NCI-H2107 treated with DMSO at 0.1 percent for 48 hours (cell line): ENCODE data around the gene SLC35B4.
"Not testable (repeated sequence)": the region's sequence is repeated elsewhere in the genome, so short reads cannot be mapped to it uniquely, and the experiment has no call there.

Experiments used
- DNase-seq: peaks from one replicate; lab custom pipeline; 2025; ENCODE audit not compliant: unreplicated experiment; lab: John Stamatoyannopoulos, UW

Gene SLC35B4

DNA sequence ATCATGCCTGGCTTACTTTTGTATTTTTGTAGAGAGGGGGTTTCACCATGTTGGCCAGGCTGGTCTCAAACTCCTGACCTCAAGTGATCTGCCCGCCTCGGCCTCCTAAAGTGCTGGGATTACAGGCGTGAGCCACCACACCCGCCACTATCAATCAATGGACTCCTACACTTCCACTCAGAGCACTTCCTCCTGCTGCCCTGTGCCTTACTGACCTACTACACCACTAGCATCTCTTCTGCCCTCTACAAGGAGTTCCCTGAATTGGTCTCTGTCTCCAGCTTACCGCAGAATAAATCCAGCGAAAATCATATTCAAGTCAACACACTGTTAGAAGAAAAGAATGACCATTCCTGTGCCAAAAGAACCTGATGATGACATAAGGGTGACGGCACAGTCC lies 20.7 kb downstream of the SLC35B4 start:
- DNase-seq: not testable (repeated sequence)

DNA sequence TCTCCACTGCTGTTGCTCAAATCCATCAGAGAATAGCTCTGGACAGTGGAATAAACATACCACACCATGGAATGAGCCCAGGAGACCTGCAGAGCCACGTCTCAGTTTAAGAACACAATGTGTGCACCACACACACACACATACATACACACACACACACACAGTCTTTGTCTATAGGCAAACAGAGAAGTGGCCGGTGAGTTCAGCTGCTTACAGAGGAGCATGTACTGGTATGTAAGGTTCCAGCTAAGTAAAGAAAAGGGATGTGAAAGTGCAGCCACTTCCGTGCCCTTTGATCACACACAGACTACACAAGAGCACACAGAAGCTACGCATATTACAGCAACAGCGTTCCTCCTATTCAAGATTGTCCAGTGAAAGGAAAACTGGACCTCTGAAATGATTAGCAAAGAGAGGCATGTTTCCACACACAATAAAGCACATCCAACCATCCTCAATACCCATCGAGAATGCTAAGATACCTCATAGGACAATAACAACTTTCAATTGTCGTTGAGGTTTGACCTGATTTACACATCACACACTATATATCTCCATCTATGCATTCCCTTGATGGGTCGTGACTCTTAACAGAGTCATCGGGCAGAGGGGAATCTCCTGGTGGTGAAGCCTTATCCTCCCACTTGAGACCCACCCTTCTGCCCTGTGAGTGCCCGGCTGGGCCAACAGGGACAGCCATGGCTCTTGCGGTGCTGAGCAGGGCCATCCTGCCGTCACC lies 23.6 kb downstream of the SLC35B4 start:
- DNase-seq: no peak

DNA sequence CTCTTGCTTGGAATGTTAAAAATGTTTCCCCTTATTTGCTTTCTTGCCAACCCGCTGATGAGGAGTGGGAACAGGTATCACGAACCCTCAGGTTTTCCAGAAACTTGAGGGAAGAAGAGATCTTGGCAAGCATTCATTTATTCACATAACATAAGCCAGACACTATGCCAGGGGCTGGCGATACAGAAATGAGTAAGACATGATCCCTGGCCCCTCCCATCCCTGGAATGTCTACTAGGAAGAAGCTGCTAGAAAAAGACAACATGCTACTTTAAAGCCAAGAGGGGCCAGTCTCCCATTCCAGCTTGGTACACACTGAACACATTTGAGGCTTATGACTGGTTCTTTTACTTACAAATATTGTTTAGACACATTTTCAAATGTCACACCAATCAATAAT lies 26.4 kb downstream of the SLC35B4 start:
- no peak for DNase-seq

DNA sequence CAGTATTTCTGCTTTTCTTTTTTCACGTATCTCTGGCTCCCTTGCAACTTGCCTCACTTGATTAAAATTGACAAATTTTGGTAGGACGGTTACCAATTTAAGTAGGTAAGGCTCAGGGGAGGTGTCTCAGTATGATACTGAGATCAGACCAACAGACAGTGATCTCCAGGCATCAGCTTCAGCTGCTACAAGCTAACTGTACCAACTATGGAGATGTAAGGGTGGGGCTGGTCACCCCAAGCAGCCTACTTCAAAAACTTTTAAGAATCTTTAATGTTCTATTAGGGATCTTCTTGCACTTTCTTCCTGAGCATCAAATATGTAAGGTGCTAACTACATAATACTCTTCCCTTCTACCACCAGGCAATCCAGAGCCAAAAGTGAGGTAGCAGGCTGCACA lies 26.9 kb downstream of the SLC35B4 start:
- DNase-seq: no peak

DNA sequence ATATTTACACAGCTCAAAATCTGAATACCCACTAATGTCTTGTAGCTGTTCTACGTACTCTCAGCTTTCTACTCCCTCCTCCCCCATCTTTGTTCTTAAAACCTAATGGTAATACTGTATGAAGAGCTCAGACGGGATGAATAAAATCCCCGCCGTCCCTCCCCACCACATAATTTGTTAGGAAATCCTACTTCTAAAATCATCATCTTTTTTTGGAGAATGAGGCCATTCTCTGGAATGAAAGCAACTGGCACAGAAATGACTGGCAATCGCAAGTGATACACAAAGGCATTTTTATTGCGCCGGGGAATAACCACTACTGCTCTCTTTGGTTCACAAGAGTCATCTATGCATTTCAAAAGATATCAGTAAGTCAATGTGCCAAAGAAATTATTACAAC lies 27.3 kb downstream of the SLC35B4 start:
- no peak for DNase-seq

DNA sequence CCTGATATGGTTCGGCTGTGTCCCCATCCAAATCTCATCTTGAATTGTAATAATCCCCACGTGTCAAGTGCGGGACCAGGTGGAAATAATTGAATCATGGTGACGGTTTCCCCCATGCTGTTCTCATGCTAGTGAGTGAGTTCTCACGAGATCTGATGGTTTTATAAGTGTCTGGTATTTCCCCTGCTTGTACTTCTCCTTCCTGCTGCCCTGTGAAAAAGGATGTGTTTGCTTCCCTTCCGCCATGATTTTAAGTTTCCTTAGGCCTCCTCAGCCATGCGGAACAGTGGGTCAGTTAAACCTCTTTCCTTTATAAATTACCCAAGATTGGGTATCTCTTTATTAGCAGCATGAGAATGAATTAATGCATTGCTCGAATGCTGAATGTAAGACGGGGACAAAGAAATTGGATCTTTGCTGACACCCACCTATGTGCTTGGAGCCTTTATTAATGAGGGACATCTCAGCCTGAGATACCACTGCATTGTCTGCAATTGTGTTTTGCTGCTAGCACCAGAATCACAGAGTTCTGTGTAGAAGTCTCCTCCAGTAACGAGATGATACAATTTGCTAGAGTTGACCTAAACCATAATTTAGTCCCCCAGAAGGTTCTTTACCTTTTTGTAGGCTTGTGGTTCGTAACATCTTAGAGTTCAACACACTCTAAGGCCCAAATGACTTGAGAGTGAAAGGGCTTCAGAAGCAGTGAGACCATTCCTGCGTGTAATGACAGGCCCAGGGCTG lies 28.6 kb downstream of the SLC35B4 start:
- DNase-seq: no peak

DNA sequence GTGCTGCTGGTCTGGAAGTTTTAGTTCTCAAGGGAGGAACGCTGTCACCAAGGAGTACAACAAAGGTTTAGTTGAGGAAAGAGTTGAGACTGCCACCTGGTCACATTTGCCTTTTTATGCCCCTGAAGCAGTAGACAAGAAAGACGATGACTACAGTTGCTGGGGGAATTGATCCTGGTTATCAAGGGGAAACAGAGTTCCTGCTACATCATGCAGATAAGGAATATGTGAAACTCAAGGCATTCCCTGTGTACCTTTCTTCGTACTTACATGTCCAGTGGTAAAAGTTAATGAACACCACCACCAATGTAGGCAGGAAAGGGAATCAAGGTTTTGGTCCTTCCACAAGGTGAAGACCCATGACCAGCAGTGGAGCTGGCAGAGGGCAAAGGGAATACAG lies 31.8 kb downstream of the SLC35B4 start:
- DNase-seq: no peak

DNA sequence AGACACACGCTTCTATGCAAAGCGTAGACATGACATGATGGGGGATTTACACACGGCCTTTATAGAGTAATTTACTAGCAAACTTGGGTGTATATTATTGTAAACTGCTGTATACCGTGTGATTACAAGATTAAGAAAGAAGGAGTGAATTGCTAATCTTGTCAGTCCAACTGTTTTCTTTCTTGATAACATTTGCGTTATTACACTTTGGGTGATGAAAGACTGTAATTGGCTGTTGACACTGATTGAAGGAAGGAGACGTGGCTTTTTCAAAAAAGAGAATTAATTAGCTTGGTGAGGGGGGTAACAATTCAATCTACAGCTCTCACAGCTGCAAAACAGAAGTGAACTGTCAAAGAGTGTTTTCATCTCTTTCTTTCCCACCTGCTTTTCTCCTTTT lies 32.7 kb downstream of the SLC35B4 start:
- no peak for DNase-seq

DNA sequence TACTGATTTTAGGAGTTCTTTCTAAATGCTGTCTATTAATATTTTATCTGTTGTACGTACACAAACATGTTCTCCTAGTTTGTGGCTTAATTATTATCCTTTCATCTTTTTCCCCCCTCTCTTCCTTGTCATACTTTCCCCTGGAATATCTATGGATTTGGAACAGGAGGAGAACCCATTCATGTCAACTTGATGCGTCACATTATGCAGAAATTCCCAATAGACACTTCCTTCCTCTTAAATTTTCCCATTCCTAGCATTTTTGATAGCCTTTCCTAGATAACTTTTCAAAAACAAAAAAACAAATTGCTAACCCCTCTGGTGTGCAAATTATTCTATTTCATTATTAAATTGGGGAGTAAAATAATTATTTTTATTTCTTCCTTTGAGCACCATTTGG lies 36.2 kb downstream of the SLC35B4 start:
- DNase-seq: no peak

DNA sequence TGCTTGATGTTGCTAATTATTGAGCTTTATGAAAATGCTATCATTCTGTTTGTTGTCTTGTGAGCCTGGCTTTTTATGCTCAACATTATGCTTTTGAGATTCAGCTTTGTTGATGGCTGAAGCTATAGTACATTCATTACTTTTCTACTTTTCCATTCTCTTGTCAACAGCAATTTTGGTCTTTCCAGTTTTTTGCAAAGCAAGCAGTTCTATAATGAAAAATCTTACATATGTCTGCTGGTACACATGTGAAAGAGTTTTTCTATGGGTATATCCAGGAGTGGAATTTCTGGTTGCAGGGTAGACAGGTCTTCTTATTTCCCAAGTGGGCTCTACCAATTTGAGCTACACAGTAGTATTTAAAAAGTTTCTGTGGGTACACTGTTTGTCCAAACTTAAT lies 36.8 kb downstream of the SLC35B4 start:
- DNase-seq: no peak

DNA sequence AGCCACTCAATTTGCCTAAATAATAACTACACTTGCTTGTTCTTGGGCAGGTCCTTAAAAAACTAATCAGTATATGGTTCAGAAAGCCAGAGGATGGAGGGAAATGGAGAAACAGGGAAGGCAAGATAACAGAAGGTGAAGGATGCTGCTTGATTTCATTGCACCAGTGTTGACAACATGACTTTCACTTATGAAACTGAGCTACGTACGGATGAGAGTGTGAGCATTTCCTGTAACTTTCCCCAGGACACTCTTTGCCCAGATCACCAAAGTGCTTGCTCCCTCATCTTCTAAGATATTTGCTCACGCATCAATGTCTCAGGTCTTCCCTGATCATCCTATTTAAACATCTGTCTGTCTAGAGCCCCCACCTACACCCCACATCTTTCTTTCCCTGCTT lies 37.4 kb downstream of the SLC35B4 start:
- no peak for DNase-seq

DNA sequence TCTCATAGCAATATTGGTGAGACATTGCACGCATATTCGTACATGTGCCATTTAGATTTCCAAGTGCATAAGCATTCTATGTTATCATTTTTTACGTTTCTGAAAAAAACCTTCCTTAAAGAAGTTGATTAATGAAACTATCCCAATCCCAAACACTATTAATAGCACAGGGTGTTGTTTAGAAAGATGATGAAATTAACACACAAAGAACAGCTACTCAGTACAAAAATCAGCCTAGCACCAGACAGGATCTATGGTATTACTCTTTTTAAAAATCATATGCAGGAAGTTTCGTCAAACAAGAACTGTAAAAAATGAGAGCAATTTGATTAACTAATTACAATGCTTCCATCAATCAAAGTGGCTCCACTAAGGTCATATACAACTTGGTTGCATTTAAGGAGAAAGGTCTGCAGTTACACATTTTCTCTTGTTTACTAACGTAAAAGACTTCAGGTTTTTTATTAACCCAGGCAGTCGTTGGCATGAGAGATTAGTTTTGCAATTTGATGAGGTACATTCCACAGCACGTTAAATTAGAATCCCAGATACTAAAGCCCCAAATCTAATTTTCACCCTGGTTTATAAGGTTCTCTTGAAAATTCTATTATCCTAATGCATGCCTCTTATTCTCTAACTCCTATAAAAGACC lies 38.1 kb downstream of the SLC35B4 start:
- DNase-seq: no peak

DNA sequence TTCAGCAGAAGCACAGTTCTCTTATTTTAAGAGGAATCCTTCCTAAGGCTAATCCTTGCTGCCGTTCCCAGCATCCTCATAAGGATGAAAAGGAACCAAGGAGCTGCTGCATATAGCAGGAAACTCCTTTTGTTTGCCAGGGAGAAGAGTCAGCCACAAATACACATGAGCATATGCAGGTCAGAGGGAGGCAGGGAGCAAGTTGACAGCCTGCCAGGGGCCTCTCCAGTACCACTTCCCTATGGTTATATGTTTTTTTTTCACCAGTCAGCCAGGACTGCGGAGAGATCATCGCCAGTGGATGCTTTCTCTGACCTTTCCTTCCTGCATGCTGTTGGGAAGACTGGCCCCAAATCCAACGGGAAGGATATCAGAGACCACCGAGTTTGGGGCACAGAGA lies 39.8 kb downstream of the SLC35B4 start:
- no peak for DNase-seq

DNA sequence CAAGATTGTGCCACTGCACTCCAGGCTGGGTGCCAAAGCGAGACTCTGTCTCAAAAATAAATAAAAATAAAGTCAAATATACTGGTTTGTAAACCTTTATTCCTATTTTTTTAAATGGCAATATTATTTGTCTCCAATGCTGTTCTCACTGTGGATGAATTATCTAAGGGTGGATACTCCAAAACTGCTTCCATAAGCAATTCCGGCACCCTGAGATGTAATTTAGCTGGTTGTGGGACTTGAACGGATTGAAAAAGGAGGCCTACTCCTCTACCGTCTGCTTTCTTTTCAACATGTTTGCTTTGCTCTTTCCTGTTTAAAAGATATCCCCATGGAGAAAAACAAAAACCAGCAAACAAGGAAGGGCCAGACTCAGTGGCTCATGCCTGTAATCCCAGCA lies 54.4 kb downstream of the SLC35B4 start:
- no peak for DNase-seq

DNA sequence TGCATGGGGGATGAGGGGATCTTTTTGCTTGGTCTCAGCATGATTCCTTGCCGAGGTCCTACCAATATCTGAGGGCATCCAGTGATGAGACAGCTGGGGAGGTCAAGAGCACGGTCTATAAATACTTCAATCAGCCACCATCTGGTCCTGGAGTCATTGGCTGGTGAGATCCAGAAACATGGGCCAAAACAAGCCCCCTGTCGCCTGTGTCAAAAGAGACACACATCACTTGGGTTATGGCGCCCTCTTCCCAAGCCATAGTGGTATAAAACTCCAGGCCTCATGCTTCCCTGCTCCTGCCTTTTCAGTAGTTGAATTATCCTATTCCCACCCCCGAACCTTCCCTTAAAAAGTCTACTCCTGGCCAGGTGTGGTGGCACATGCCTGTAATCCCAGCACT lies 60.9 kb downstream of the SLC35B4 start:
- DNase-seq: no peak

DNA sequence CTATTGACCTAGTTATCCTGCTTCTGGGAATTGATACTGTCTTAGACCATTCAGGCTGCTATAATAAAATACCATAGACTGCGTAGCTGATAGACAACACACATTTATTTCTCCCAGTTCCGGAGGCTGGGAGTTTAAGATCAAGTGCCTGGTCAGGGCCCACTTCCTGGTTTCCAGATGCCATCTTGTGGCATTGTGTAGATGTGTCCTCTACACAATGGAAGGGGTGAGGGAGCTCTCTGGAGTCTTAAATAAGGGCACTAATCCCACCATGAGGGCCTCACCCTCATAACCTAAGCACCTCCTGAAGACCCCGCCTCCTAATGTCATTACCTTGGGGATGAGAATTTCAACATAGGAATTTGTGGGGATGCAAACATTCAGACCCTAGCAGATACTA lies 62.4 kb downstream of the SLC35B4 start:
- no peak for DNase-seq

DNA sequence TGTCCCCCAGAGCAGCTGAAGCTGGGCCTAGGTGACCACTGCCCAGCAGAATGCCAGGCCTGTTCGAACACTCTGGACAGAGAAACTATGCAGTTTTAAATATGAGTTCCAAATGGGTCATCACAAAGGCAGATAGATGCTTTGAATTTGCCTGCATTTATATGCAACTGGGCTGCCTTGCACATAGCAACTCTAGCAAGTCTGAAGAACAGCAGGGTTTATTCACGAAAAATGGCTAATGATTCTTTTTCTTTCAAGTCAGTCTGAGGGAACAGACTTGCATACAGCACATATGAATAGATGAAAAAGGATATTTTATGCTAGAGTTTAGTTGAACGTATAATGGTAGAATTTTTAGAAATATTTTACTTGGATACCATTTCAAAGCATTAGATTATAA lies 68.5 kb downstream of the SLC35B4 start:
- no peak for DNase-seq

DNA sequence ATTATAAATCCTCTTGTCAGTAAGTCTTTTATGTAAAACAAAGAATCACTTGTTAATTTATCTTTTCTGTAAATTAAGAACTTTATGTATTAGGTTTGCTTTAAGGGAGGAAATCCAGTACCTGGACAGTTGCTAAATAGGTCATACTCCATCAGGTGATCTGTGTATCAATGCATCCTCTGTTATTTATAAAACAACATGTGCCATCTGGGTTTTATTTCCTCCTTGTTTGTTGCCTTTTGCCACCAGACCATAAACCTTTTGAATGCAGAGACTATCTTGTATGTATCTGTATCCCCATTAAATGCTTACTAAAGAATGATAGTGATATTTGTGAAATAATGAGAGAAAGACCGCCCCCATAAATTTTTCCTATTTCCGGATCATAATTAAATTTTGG lies 70.0 kb downstream of the SLC35B4 start:
- DNase-seq: no peak

DNA sequence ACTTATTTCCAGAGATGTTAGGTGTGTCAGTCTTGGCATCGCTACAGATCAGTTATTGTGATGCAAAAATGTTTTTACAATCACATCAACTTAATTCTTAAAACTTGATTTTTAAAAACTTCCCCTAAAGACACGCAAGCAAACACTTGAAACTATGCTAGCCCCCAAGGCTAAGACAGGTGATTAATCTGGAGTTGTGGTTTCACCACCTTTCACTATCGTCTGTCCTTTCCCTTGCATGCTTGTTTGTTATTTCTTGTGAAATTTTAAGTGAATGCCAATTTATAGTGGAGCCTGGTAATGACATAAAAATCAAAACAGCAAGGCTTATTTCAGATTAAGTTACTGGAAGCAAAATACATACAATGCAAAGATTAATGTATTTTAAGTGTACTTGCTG lies 70.4 kb downstream of the SLC35B4 start:
- DNase-seq: no peak

DNA sequence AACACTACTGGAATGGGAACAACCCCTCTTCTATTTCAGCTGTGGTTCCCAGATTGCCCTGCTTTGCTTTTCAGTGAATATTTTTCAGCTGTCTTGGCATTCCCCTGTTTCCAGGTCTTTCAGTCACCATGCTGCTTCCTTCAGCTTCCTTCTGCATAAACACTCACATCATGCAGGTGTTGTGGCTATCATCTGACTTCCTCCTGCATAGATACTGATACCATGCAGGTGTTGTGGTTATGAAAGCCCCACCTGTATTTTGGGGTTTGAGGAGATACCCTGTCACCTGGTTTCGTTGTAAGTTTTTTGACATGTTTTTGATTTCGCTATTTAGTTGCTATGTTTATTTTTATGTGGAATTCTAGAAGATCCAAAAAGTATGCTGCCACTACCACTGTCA lies 71.5 kb downstream of the SLC35B4 start:
- no peak for DNase-seq
